HEK293 (cell line): ENCODE measurements around the gene MTHFSD.

Experiments used
- BCL11B ChIP-seq: fragments of 450-650 bp; formaldehyde crosslinking; IDR thresholded peaks from 2 replicates; pipeline ENCODE4 v1.5.1; 2016; ENCODE audit warnings: low read depth, missing biosample characterization, missing genetic modification characterization
- ZNF146 ChIP-seq: fragments of 450-650 bp; formaldehyde crosslinking; IDR thresholded peaks from 2 replicates; pipeline ENCODE4 v1.5.1; 2016; ENCODE audit warnings: missing biosample characterization, missing genetic modification characterization
- ZNF433 ChIP-seq: fragments of 450-650 bp; formaldehyde crosslinking; IDR thresholded peaks from 2 replicates; pipeline ENCODE4 v1.5.1; 2016; ENCODE audit warnings: missing biosample characterization, missing genetic modification characterization, low read depth
- ZNF621 ChIP-seq: fragments of 450-650 bp; formaldehyde crosslinking; IDR thresholded peaks from 2 replicates; pipeline ENCODE4 v1.5.1; 2017; ENCODE audit warnings: missing biosample characterization, missing genetic modification characterization
- ZNF707 ChIP-seq: fragments of 450-650 bp; formaldehyde crosslinking; IDR thresholded peaks from 2 replicates; pipeline ENCODE4 v1.5.1; 2016; ENCODE audit warnings: missing biosample characterization, missing genetic modification characterization
- ZNF747 ChIP-seq: fragments of 450-650 bp; formaldehyde crosslinking; IDR thresholded peaks from 2 replicates; pipeline ENCODE4 v1.5.1; 2016; ENCODE audit warnings: missing biosample characterization, missing genetic modification characterization
- TF ChIP-seq, protein P1 (sequence below): fragments of 450-650 bp; formaldehyde crosslinking; IDR thresholded peaks from 2 replicates; pipeline ENCODE4 v1.5.1; 2016; ENCODE audit warnings: missing biosample characterization, missing genetic modification characterization
- TF ChIP-seq, protein P2 (sequence below): fragments of 450-650 bp; formaldehyde crosslinking; IDR thresholded peaks from 2 replicates; pipeline ENCODE4 v1.5.1; 2016; ENCODE audit warnings: missing biosample characterization, missing genetic modification characterization
- TF ChIP-seq, protein P3 (sequence below): fragments of 450-650 bp; formaldehyde crosslinking; IDR thresholded peaks from 2 replicates; pipeline ENCODE4 v1.5.1; 2016; ENCODE audit warnings: missing biosample characterization, missing genetic modification characterization
- TF ChIP-seq, protein P4 (sequence below): fragments of 450-650 bp; formaldehyde crosslinking; IDR thresholded peaks from 2 replicates; pipeline ENCODE4 v1.5.1; 2016; ENCODE audit warnings: missing biosample characterization, missing genetic modification characterization
- TF ChIP-seq, protein P5 (sequence below): fragments of 450-650 bp; IDR thresholded peaks from 2 replicates; pipeline ENCODE4 v1.5.1; 2018; ENCODE audit warnings: missing biosample characterization, missing genetic modification characterization

DNA sequence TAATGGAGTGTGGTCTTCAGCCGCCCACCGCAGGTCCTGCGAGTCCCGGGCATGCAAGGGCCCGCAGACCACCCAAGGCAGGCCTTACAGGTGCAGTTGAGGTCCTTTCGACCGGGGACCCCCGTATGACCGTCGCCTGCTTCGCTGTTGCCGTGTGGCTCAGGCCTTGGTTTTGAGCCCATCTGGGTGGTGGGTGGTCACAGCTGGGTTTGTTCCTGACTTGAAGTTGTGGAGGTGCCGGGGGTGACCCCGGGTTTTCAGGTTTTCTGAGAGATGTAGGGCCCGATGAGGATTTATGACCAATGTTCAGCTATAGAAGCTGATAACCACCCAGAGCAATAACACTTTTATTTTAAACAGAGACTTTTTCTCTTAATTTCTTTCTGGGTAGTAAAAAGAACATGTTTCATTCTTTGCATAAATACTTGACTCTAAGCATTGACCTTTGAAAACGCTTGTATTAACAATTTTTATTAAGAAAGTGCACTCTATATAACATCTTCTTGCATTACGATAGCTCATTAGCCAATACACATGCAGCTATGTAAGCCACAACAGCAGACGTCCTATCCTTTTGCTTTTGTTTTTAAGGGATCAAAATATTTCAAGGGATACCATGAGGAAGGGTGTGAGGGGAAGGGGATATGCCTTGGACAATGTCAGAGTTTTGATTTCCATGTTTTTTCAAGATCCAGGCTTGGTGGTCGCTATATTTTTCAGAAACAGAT, 25.2 kb upstream of the MTHFSD start:
- TF ChIP-seq BCL11B (tag by site-specific recombination) (no peak), ZNF707 (tag by site-specific recombination) (no peak), ZNF747 (no peak), ZNF433 (tag by site-specific recombination) (no peak), ZNF146 (no peak), ZNF621 (tag by site-specific recombination) (no peak)
- TF ChIP-seq, protein P1, sequence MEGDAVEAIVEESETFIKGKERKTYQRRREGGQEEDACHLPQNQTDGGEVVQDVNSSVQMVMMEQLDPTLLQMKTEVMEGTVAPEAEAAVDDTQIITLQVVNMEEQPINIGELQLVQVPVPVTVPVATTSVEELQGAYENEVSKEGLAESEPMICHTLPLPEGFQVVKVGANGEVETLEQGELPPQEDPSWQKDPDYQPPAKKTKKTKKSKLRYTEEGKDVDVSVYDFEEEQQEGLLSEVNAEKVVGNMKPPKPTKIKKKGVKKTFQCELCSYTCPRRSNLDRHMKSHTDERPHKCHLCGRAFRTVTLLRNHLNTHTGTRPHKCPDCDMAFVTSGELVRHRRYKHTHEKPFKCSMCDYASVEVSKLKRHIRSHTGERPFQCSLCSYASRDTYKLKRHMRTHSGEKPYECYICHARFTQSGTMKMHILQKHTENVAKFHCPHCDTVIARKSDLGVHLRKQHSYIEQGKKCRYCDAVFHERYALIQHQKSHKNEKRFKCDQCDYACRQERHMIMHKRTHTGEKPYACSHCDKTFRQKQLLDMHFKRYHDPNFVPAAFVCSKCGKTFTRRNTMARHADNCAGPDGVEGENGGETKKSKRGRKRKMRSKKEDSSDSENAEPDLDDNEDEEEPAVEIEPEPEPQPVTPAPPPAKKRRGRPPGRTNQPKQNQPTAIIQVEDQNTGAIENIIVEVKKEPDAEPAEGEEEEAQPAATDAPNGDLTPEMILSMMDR (tag by site-specific recombination), result no peak
- TF ChIP-seq, protein P2, sequence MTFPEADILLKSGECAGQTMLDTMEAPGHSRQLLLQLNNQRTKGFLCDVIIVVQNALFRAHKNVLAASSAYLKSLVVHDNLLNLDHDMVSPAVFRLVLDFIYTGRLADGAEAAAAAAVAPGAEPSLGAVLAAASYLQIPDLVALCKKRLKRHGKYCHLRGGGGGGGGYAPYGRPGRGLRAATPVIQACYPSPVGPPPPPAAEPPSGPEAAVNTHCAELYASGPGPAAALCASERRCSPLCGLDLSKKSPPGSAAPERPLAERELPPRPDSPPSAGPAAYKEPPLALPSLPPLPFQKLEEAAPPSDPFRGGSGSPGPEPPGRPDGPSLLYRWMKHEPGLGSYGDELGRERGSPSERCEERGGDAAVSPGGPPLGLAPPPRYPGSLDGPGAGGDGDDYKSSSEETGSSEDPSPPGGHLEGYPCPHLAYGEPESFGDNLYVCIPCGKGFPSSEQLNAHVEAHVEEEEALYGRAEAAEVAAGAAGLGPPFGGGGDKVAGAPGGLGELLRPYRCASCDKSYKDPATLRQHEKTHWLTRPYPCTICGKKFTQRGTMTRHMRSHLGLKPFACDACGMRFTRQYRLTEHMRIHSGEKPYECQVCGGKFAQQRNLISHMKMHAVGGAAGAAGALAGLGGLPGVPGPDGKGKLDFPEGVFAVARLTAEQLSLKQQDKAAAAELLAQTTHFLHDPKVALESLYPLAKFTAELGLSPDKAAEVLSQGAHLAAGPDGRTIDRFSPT (tag by site-specific recombination), result no peak
- TF ChIP-seq, protein P3, sequence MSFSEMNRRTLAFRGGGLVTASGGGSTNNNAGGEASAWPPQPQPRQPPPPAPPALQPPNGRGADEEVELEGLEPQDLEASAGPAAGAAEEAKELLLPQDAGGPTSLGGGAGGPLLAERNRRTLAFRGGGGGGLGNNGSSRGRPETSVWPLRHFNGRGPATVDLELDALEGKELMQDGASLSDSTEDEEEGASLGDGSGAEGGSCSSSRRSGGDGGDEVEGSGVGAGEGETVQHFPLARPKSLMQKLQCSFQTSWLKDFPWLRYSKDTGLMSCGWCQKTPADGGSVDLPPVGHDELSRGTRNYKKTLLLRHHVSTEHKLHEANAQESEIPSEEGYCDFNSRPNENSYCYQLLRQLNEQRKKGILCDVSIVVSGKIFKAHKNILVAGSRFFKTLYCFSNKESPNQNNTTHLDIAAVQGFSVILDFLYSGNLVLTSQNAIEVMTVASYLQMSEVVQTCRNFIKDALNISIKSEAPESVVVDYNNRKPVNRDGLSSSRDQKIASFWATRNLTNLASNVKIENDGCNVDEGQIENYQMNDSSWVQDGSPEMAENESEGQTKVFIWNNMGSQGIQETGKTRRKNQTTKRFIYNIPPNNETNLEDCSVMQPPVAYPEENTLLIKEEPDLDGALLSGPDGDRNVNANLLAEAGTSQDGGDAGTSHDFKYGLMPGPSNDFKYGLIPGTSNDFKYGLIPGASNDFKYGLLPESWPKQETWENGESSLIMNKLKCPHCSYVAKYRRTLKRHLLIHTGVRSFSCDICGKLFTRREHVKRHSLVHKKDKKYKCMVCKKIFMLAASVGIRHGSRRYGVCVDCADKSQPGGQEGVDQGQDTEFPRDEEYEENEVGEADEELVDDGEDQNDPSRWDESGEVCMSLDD (tag by site-specific recombination), result no peak
- TF ChIP-seq, protein P4, sequence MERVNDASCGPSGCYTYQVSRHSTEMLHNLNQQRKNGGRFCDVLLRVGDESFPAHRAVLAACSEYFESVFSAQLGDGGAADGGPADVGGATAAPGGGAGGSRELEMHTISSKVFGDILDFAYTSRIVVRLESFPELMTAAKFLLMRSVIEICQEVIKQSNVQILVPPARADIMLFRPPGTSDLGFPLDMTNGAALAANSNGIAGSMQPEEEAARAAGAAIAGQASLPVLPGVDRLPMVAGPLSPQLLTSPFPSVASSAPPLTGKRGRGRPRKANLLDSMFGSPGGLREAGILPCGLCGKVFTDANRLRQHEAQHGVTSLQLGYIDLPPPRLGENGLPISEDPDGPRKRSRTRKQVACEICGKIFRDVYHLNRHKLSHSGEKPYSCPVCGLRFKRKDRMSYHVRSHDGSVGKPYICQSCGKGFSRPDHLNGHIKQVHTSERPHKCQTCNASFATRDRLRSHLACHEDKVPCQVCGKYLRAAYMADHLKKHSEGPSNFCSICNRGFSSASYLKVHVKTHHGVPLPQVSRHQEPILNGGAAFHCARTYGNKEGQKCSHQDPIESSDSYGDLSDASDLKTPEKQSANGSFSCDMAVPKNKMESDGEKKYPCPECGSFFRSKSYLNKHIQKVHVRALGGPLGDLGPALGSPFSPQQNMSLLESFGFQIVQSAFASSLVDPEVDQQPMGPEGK (tag by site-specific recombination), result no peak
- TF ChIP-seq, protein P5, sequence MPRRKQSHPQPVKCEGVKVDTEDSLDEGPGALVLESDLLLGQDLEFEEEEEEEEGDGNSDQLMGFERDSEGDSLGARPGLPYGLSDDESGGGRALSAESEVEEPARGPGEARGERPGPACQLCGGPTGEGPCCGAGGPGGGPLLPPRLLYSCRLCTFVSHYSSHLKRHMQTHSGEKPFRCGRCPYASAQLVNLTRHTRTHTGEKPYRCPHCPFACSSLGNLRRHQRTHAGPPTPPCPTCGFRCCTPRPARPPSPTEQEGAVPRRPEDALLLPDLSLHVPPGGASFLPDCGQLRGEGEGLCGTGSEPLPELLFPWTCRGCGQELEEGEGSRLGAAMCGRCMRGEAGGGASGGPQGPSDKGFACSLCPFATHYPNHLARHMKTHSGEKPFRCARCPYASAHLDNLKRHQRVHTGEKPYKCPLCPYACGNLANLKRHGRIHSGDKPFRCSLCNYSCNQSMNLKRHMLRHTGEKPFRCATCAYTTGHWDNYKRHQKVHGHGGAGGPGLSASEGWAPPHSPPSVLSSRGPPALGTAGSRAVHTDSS (tag by site-specific recombination), result no peak
